Trophoblast cell (in vitro differentiated cells and primary cell): Measurements from ENCODE around the gene PCAT6. TPM values are rescaled to one million over a fixed set of nuclear protein-coding genes. Genes with fewer than 3 reads are reported as not detected.

Experiments
- DNase-seq, 2 donors: peaks; one replicate each; pipeline ENCODE4 v3.0.0-alpha.2; 2016
- H2AFZ ChIP-seq: 2 replicates; pipeline ENCODE4 v1.6.1; 2013; ENCODE audit warnings: low read length, moderate library complexity, mild to moderate bottlenecking; ENCODE audit not compliant: insufficient read depth, poor library complexity
- H2AK5ac ChIP-seq: 2 replicates; pipeline ENCODE4 v1.6.1; 2013; ENCODE audit warnings: mild to moderate bottlenecking, low read length
- H2BK120ac ChIP-seq: 2 replicates; pipeline ENCODE4 v1.6.1; 2013; ENCODE audit warnings: low read length, mild to moderate bottlenecking, moderate library complexity; ENCODE audit not compliant: insufficient read depth, poor library complexity
- H2BK12ac ChIP-seq: 2 replicates; pipeline ENCODE4 v1.6.1; 2013; ENCODE audit warnings: mild to moderate bottlenecking, low read length, moderate library complexity
- H2BK5ac ChIP-seq: 2 replicates; pipeline ENCODE4 v1.6.1; 2013; ENCODE audit warnings: low read length, low read depth, moderate library complexity, mild to moderate bottlenecking; ENCODE audit not compliant: poor library complexity
- H3K14ac ChIP-seq: 2 replicates; pipeline ENCODE4 v1.6.1; 2013; ENCODE audit warnings: mild to moderate bottlenecking, low read length
- H3K18ac ChIP-seq: 2 replicates; pipeline ENCODE4 v1.6.1; 2013; ENCODE audit warnings: mild to moderate bottlenecking, low read length
- H3K23ac ChIP-seq: 2 replicates; pipeline ENCODE4 v1.6.1; 2013; ENCODE audit warnings: low read length
- H3K27ac ChIP-seq: 2 replicates; pipeline ENCODE4 v1.5.1; 2013; ENCODE audit warnings: low read depth, mild to moderate bottlenecking, inconsistent platforms, low read length, moderate library complexity
- H3K27me3 ChIP-seq: 2 replicates; pipeline ENCODE4 v1.6.1; 2013; ENCODE audit warnings: inconsistent platforms, mild to moderate bottlenecking, low read length, moderate library complexity; ENCODE audit not compliant: insufficient read depth
- H3K36me3 ChIP-seq, 2 experiments: 1 replicate in 1 of 2; 2 replicates in 1 of 2; pipeline ENCODE4 v1.6.1; 2013; ENCODE audit warnings: low read length in 2 of 2, mild to moderate bottlenecking in 2 of 2, moderate library complexity in 1 of 2; ENCODE audit not compliant: insufficient read depth in 2 of 2, control insufficient read depth in 1 of 2
- H3K4ac ChIP-seq: 2 replicates; pipeline ENCODE4 v1.6.1; 2013; ENCODE audit warnings: low read depth, mild to moderate bottlenecking, low read length, moderate library complexity
- H3K4me1 ChIP-seq, 2 experiments: 1 replicate in 1 of 2; 2 replicates in 1 of 2; pipeline ENCODE4 v1.6.1; 2013; ENCODE audit warnings: low read length in 2 of 2, mild to moderate bottlenecking in 2 of 2, moderate library complexity in 1 of 2; ENCODE audit not compliant: insufficient read depth in 2 of 2, control insufficient read depth in 1 of 2
- H3K4me2 ChIP-seq: 2 replicates; pipeline ENCODE4 v1.6.1; 2013; ENCODE audit warnings: inconsistent platforms, mild to moderate bottlenecking, low read length, moderate library complexity
- H3K4me3 ChIP-seq: 2 replicates; pipeline ENCODE4 v1.5.1; 2013; ENCODE audit warnings: mild to moderate bottlenecking, low read depth, low read length, inconsistent platforms
- H3K79me1 ChIP-seq: one replicate; pipeline ENCODE4 v1.6.1; 2013; ENCODE audit warnings: low read length
- H3K79me2 ChIP-seq: 2 replicates; pipeline ENCODE4 v1.6.1; 2013; ENCODE audit warnings: low read length, mild to moderate bottlenecking; ENCODE audit not compliant: control insufficient read depth, insufficient read depth, poor library complexity
- H3K9ac ChIP-seq: 2 replicates; pipeline ENCODE4 v1.6.1; 2013; ENCODE audit warnings: mild to moderate bottlenecking, low read length
- H3K9me3 ChIP-seq: 2 replicates; pipeline ENCODE4 v1.6.1; 2013; ENCODE audit warnings: low read depth, mild to moderate bottlenecking, control low read depth, inconsistent platforms, low read length; ENCODE audit not compliant: insufficient read depth
- H4K12ac ChIP-seq: 2 replicates; pipeline ENCODE4 v1.6.1; 2013; ENCODE audit warnings: low read depth, mild to moderate bottlenecking, low read length, moderate library complexity
- H4K8ac ChIP-seq: 2 replicates; pipeline ENCODE4 v1.6.1; 2013; ENCODE audit warnings: low read depth, mild to moderate bottlenecking, low read length, moderate library complexity
- H4K91ac ChIP-seq: one replicate; pipeline ENCODE4 v1.6.1; 2013; ENCODE audit warnings: low read depth, mild to moderate bottlenecking, low read length, moderate library complexity
- WGBS: extraction: QIAGEN DNeasy Blood & Tissue Kit; methylation state at CpG from one replicate; pipeline ENCODE4 v1.1.7; 2013; ENCODE audit warnings: missing lambda C conversion rate; ENCODE audit not compliant: insufficient read length, insufficient coverage; ENCODE audit errors: extremely low coverage; 5-methylcytosine and 5-hydroxymethylcytosine counted together
- polyA plus RNA-seq: library from polyadenylated mRNA; stranded (reverse); fragments of 200-250 nt; gene quantifications from 2 replicates; pipeline ENCODE4 v1.2.3, GENCODE V29; 2013

PCAT6 gene
- polyA plus RNA-seq = 14.6 and 15.7 TPM in 2 replicates

GRCh38 chr1:202810615-202811295 lies at the start of gene PCAT6:
TSS of gene PCAT6 (plus strand) at chr1:202810954.
- peak within 1 kb of the TSS; percentile 89 for H2AK5ac ChIP-seq
- H3K4me2 ChIP-seq = peak within 1 kb of the TSS; percentile 83
- peaks cover 30% of the 10 kb centered on the region for H3K79me2 ChIP-seq
- peak within 1 kb of the TSS; percentile 7 for H3K9ac ChIP-seq
- peak within 1 kb of the TSS; percentile 96 for H2AFZ ChIP-seq
- peak within 1 kb of the TSS; percentile 79 for H4K12ac ChIP-seq
- H3K18ac ChIP-seq = peak within 1 kb of the TSS; percentile 93
- peak; percentile 97 for DNase-seq
- peaks cover 2% of the 10 kb centered on the region for H3K9me3 ChIP-seq
- H2BK12ac ChIP-seq = peak within 1 kb of the TSS; percentile 52
- peak within 1 kb of the TSS; percentile 83 for H4K8ac ChIP-seq
- H3K27me3 ChIP-seq = no peaks in the 10 kb centered on the region
- peak within 1 kb of the TSS; percentile 65 for H2BK120ac ChIP-seq
- H3K4me3 ChIP-seq = peak within 1 kb of the TSS; percentile 71
- peaks cover 19 to 26% of the 10 kb centered on the region in 2 experiments for H3K4me1 ChIP-seq
- peak within 1 kb of the TSS; percentile 81 for H2BK5ac ChIP-seq
- H3K36me3 ChIP-seq = no peaks in the 10 kb centered on the region
- H3K79me1 ChIP-seq = peaks cover 38% of the 10 kb centered on the region
- H3K4ac ChIP-seq = peak within 1 kb of the TSS; percentile 90
- H3K23ac ChIP-seq = no peak within 1 kb of the TSS
- peak within 1 kb of the TSS; percentile 95 for H3K14ac ChIP-seq
- peak within 1 kb of the TSS; percentile 94 for H4K91ac ChIP-seq
- WGBS = no CpG with 5 or more reads among the region's 53 CpGs
- peak within 1 kb of the TSS; percentile 18 for H3K27ac ChIP-seq

DNA sequence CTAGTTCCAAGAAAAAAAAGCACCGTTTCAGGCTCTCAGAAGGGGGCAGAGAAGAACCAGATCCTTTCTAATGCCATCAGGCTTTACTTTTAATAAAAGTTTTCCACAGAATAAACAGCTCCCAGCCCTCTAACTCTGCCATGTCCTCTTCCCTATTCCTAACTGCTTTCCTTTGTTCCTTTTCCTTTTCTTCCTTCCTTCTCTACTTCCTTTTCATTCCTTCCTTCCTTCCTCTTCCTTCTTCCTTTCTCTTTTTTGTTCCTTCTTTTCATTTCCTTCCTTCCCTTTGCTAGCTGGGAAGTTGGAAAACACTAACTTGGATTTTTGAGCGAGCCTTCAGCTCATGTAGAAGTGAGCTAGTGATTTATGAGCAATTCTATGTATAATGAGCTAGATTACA lies 48.7 kb upstream of the PCAT6 start:
- Histone ChIP-seq H3K23ac (no peak overlapping the region), H4K8ac (no peak overlapping the region), H3K27ac (no peak overlapping the region), H3K79me2 (no peaks in the 10 kb centered on the region), H3K79me1 (no peaks in the 10 kb centered on the region), H2AK5ac (no peak overlapping the region), H2BK12ac (no peak overlapping the region), H3K36me3 (peaks cover 26 to 35% of the 10 kb centered on the region in 2 experiments), H3K4me3 (no peak overlapping the region), H4K12ac (no peak overlapping the region), H3K4ac (no peak overlapping the region), H3K4me1 (no peaks in the 10 kb centered on the region), H3K9me3 (no peaks in the 10 kb centered on the region), H2AFZ (no peak overlapping the region), H3K14ac (no peak overlapping the region), H2BK5ac (no peak overlapping the region), H2BK120ac (no peak overlapping the region), H3K4me2 (no peak overlapping the region), H3K9ac (no peak overlapping the region), H3K18ac (no peak overlapping the region), H3K27me3 (no peaks in the 10 kb centered on the region), H4K91ac (no peak overlapping the region)
- no CpG with 5 or more reads among the region's 2 CpGs for WGBS
- no peak for DNase-seq

GRCh38 chr1:202765721-202766120 lies 45.0 kb upstream of the PCAT6 start:
- Histone ChIP-seq H3K9me3 (peaks cover 1% of the 10 kb centered on the region), H3K23ac (no peak overlapping the region), H2BK12ac (no peak overlapping the region), H2AK5ac (no peak overlapping the region), H3K14ac (no peak overlapping the region), H3K4ac (no peak overlapping the region), H3K79me2 (no peaks in the 10 kb centered on the region), H2BK5ac (no peak overlapping the region), H2BK120ac (no peak overlapping the region), H3K4me1 (no peaks in the 10 kb centered on the region), H2AFZ (no peak overlapping the region), H3K4me2 (no peak overlapping the region), H3K4me3 (no peak overlapping the region), H3K27me3 (no peaks in the 10 kb centered on the region), H3K36me3 (peaks cover 25 to 27% of the 10 kb centered on the region in 2 experiments), H3K79me1 (no peaks in the 10 kb centered on the region), H3K9ac (no peak overlapping the region), H3K18ac (no peak overlapping the region), H3K27ac (no peak overlapping the region), H4K12ac (no peak overlapping the region), H4K8ac (no peak overlapping the region), H4K91ac (no peak overlapping the region)
- DNase-seq = no peak
- WGBS = no CpG with 5 or more reads among the region's 1 CpG

- Histone ChIP-seq H3K79me2 (no peaks in the 10 kb centered on the region), H3K18ac (no peak overlapping the region), H3K4me1 (no peaks in the 10 kb centered on the region), H2BK5ac (no peak overlapping the region), H3K9me3 (peaks cover 1% of the 10 kb centered on the region), H2BK120ac (no peak overlapping the region), H2AK5ac (no peak overlapping the region), H3K9ac (no peak overlapping the region), H3K36me3 (peaks cover 34 to 37% of the 10 kb centered on the region in 2 experiments), H2BK12ac (no peak overlapping the region), H3K4me3 (no peak overlapping the region), H3K4ac (no peak overlapping the region), H3K23ac (no peak overlapping the region), H4K91ac (no peak overlapping the region), H3K79me1 (no peaks in the 10 kb centered on the region), H4K8ac (no peak overlapping the region), H2AFZ (no peak overlapping the region), H4K12ac (no peak overlapping the region), H3K27me3 (no peaks in the 10 kb centered on the region), H3K27ac (no peak overlapping the region), H3K4me2 (no peak overlapping the region), H3K14ac (no peak overlapping the region)
- WGBS = no CpG with 5 or more reads among the region's 2 CpGs
- no peak for DNase-seq
These were observed 40.6 kb upstream of the PCAT6 start for GRCh38 chr1:202770135-202770534.
